8988T (cell line): Measurements from ENCODE around the gene CGB7.
"Not testable (repeated sequence)": the region's sequence is repeated elsewhere in the genome, so short reads cannot be mapped to it uniquely, and the experiment has no call there.

Experiments
- DNase-seq: peaks from one replicate; pipeline ENCODE4 v3.0.0; 2011

The CGB7 gene

GRCh38 chr19:49057636-49058234, at the start of gene CGB7:
Gene CGB7, minus strand, starts transcription at chr19:49057749. Its CDS starts 2,374 bp downstream, at chr19:49055375.
- no peak for DNase-seq

GRCh38 chr19:49106648-49107135, 49.1 kb upstream of the CGB7 start:
- no peak for DNase-seq

GRCh38 chr19:49104229-49104864, 46.8 kb upstream of the CGB7 start:
- DNase-seq: no peak

- no peak for DNase-seq
Observed at GRCh38 chr19:49103331-49104085, 46.0 kb upstream of the CGB7 start.

GRCh38 chr19:49102303-49102702, 44.8 kb upstream of the CGB7 start:
- DNase-seq: no peak

- no peak for DNase-seq
Observed at GRCh38 chr19:49101160-49101559, 43.6 kb upstream of the CGB7 start.

- no peak for DNase-seq
Observed at GRCh38 chr19:49098795-49099194, 41.2 kb upstream of the CGB7 start.

GRCh38 chr19:49097453-49098288, 40.1 kb upstream of the CGB7 start:
- peak; percentile 61 for DNase-seq

GRCh38 chr19:49094505-49095482, 37.2 kb upstream of the CGB7 start:
- DNase-seq: no peak

GRCh38 chr19:49092686-49093085, 35.1 kb upstream of the CGB7 start:
- DNase-seq: no peak

GRCh38 chr19:49091391-49092038, 34.0 kb upstream of the CGB7 start:
- DNase-seq: no peak

- no peak for DNase-seq
Observed at GRCh38 chr19:49086296-49086695, 28.7 kb upstream of the CGB7 start.

GRCh38 chr19:49085868-49086232, 28.3 kb upstream of the CGB7 start:
- DNase-seq: no peak

- DNase-seq: peak; percentile 93
Observed at GRCh38 chr19:49085020-49085867, 27.7 kb upstream of the CGB7 start, which contains the start of gene SNRNP70. Gene SNRNP70, plus strand, starts transcription at chr19:49085451. Its CDS starts 964 bp downstream, at chr19:49086415.

GRCh38 chr19:49084206-49085019, 26.9 kb upstream of the CGB7 start:
- DNase-seq: no peak

- no peak for DNase-seq
Observed at GRCh38 chr19:49081273-49081672, 23.7 kb upstream of the CGB7 start.

- DNase-seq: no peak
Observed at GRCh38 chr19:49080392-49080791, 22.8 kb upstream of the CGB7 start.

- not testable (repeated sequence) for DNase-seq
Observed at GRCh38 chr19:49074869-49075268, 17.3 kb upstream of the CGB7 start.
